B cell (primary cell): ENCODE measurements around the gene RAD51B.

ENCODE experiments used
- CTCF ChIP-seq: fragments of 200-600 bp; IDR thresholded peaks from one replicate; pipeline ENCODE4 v1.8.0; 2022; ENCODE audit warnings: antibody characterized with exemption, mild to moderate bottlenecking
- EZH2 ChIP-seq: IDR thresholded peaks from 2 replicates; pipeline ENCODE4 v1.6.1; 2012; ENCODE audit warnings: borderline replicate concordance, low read depth, mild to moderate bottlenecking, moderate library complexity, low read length; ENCODE audit not compliant: insufficient read depth, poor library complexity, severe bottlenecking

DNA sequence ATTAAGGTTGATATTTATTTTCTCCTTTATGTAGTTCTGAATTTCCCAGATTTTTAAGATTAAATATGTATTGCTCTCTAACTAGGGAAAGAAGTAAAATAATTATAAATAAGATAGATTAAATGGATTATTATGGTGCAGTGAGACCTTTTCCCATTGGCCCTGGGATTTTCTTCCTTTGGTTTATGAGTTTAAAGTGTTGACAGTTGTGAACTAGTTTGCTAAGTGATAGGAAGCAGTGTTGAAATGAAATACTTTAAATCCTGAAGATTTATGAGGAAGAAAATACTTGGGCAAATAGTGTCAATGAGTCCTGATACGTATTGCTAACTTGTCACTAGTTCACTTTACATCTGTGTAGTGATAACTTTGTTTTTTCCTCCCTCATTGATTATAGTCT, 188.9 kb downstream of the RAD51B start:
- no peak for TF ChIP-seq EZH2
- no peak for TF ChIP-seq CTCF
